Muscle of arm (tissue), 12 donors: ENCODE data around the gene HOXB5. TPM values are rescaled to one million over a fixed set of nuclear protein-coding genes. Genes with fewer than 3 reads are reported as not detected.

ENCODE experiments used
- DNase-seq: peaks from one replicate; pipeline ENCODE4 v3.0.0-alpha.2; 2013
- polyA plus RNA-seq, 12 donors: library from polyadenylated mRNA; unstranded; fragments of 120-200 nt; gene quantifications; one replicate each; pipeline ENCODE4 v1.2.1, GENCODE V29; 2013; ENCODE audit not compliant: insufficient read length in 12 of 12

The HOXB5 gene
- polyA plus RNA-seq, 12 donors = 0.54 to 17.5 (median 0.93) TPM; not detected in 1

DNA sequence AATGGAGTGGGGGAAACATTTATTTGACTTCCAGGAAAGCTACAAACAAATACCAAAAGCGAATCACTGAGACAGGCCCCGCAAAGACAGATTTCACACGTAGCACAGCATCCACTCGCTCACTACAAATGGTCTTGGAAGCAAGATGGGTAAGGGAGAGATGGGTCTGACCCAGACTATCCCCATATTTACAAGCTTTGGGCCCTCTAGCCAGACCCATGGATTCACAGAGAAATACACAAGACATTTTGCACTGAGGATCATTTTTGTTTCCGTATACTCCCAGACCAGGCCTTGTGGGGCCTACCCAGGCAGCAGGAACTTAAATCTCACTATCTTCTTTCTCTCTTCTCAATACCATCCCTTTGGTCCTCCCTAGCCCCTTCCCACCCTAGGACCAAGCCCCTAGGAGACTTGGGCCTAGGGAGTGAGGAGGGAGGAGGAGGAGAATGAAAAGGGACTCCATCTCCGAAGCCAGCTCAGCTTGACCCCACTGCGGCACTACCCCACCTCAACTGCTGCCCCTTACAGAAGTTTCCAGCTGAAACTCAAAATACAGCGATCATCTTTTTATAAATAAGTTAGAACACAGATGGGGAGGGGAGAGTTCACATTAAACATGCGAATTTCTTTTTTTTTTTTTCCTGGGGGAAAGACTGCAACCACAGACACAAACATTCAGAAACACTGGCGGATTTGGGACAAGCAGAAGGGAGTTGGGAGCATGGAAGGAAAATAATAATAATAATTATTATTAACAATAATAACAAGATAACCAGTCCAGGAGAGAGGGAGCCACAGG is 2.1 kb downstream of the HOXB5 start:
- no peak for DNase-seq

GRCh38 chr17:48590607-48591161 is 2.9 kb downstream of the HOXB5 start:
- no peak for DNase-seq

DNA sequence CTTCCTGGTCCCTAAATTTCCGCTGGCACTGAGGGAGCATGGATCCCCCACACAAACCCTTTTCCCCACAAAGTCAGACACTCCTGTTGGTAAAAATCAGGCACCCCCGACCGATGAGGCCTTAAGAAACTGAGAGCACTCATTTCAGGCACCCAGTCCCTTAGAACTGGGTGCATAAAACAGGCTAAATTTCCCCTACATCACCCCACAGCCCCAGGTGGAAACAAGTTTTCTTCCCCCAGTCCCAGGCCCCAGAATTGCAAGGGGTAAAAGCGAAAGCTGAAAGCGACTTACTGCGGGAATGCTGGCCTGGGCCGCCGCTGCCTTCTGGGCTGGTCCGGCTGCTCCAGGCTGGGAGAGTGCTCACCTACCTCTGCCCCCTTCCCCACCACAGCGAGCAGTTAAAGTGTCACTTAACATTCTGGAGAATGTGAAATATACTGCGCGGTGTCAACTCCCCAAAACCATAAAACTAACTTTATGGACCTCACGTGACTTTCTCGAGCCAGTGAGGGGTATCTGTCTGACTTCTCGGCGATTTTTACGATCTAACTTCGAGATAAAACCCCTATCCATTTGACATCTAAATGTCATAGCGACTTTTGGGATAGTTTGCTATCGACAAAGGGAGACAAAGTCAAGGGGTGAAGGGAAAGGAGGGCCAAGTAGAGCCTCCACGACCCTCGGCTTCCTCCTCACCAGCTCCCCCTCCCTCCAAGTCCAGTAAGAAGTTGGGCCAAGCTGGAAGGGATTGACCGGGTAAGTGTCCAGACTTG is 3.6 kb downstream of the HOXB5 start, which contains the start of gene HOXB3:
HOXB3 (minus strand) TSS at position 411 of the 776 bp plus-strand sequence. CDS start 37,767 bp downstream, outside the sequence.
- no peak for DNase-seq

GRCh38 chr17:48589060-48589830 is 4.3 kb downstream of the HOXB5 start:
- no peak for DNase-seq

DNA sequence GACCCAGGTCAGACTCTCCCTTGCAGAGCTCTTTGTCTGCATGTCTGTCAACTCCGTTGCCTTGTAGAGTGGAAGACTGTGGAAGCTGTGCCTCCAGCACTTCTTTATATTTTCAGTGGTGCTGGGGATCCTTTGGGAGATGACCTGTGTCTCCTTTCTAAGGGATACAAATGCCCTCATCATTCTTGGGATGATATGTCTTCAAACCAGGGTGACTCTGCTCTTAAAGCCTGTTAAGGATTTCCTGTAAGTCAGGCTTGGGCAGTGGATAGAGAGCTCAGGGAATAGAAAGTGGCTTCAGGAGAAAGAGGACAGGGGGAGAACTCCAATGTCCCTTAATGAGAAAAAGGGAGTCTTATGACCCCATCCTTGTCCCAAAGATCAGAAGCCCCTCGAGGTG is 5.1 kb downstream of the HOXB5 start:
- no peak for DNase-seq

DNA sequence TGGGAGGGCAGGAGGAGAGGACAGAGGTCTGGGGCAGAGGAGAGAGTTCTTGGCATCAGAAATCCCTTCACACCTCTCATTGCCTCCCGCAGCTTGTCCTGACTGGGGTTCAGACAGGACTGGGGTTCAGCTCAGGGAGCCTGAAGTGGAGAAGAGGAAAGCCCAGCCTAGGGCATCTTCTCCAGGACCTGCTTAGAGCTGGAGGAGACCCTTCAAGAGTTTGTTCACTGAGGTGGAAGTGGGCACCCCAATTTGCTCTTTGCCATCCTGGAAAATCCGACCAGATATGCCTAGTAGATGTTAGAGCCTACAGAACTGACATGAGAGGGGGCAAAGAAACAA is 5.5 kb downstream of the HOXB5 start:
- no peak for DNase-seq

DNA sequence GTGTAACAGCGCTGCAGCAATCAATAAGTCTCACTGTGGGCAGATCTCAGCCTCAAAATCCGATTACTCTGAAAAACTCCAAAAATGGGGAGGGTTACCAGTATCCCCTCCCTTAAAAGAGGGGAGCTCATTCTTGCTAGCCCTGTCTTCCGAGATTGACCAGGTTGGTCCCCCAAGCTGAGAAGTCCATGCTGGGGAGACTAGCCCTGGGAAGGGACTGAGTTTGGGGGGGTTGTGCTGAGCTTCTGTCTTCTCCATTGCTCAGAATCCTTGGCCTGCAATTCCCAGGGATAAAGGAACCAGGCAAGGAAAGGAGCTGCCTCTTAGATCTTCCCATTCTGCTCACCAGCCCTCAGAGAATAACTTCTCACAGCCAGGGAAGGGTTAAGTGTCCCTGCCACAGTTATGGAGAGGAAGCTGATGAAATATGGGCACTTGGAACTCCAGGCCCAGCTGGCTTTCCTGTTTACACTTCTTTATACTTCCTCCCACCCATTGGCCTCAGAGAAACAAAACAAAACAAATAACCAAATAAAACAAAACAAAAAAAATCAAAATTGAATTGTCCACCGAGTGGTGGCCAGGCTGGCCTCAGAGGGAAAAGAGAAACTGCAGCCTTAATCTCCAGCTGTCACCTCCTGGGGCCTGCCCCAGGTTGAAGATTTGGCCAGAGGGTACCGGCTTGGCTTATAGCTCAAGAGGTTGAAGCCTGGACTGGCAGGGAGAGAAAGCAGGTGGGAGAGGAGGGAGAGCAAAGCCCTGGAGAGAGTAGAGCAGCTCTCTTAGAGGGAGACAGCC is 6.1 kb downstream of the HOXB5 start:
- no peak for DNase-seq

- no peak for DNase-seq
Measured at GRCh38 chr17:48586355-48587258, 7.0 kb downstream of the HOXB5 start.

- no peak for DNase-seq
Measured at GRCh38 chr17:48584223-48584741, 9.3 kb downstream of the HOXB5 start.

- no peak for DNase-seq
Measured at GRCh38 chr17:48583708-48584222, 9.8 kb downstream of the HOXB5 start.

DNA sequence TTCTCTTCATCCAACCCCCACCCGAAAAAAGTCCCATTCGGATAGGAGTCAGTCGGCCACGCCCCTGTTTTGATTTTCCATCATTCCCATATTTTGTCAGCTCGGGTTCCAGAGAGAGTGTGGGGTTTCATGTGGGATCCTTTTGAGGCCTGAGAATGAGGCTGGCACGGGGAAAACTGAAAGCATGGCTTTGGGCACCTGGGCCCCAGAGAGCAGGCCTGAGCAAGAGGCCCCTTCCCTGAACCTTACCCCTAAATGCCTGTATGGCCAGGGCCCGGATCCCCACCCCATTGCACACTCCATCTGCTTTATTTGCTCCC is 10.9 kb downstream of the HOXB5 start:
- DNase-seq = no peak

- no peak for DNase-seq
Measured at GRCh38 chr17:48579760-48580554, 13.6 kb downstream of the HOXB5 start.

GRCh38 chr17:48579471-48579759 is 14.2 kb downstream of the HOXB5 start:
- no peak for DNase-seq

DNA sequence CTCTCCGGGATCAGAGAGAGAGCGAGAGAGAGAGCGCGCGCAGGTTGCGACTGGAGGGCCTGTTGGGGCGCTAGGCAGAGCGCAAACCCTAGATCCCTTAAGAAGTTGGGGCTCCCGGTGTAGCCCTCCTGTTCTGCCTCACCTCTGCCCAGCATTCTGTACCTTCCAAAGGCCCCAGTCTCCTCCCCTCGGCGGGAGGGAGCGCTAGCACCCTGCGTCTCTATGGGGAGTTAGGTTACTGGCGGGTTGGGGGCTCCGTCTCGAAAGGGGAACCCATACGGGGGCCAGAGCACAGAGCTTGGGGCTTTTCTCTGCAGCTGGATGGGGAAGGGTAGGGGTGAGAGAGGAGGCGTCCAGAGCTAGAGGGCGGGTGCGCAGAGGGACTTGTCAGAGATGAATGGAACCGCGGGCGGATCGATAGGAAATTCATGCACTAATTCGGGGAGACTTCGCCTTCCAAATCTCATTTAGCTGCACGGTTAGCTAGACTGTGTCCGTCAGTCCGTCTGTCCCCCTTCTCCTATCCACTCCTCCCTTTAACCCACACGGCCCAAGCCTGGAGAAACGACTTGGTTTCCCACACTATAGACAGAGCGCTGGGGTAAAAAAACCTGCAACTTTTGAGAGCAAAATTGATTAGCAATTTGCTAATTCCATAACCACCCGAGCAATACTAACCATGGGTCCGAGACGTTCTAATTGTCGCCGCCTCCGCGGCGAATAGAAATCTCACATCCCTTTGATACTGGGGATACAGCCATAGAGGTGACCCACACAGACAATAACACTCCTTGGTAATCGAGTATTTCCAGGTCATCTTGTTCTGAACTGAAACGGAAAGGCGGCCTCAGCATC is 14.7 kb downstream of the HOXB5 start:
- DNase-seq = no peak

- peak; percentile 70 for DNase-seq
Measured at GRCh38 chr17:48577946-48578615, 15.5 kb downstream of the HOXB5 start, which contains the start of gene HOXB4. TSS of gene HOXB4 (minus strand) at chr17:48578350. CDS start at chr17:48578319, 31 bp downstream.

DNA sequence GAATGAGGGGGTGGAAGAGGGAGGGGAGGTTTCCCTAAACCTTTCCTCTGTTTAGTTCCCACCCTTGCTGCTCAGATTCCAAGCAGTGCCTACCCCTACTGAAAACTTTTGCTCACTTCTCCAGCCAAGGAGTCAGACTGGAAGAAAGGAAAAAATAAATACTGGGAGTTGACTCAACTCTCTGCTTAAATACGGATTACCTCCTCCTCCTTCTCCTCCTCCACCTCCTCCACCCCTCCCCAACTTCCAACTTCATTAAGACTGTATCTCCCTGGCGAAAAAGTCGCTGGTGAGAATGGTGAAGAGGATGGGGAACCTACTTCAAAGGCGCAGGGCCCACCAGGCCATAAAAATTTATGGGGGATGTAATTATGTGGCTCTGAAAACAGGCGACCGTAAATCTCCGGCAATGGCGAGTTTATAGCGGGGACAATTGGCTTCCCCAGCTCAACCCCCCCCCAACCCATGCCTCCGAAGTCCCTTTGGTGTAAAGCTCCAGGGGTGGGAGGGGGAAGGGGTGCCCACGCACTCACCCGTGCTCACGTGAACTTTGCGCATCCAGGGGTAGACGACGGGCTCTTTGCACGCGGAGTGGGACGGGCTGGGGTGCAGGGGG is 16.1 kb downstream of the HOXB5 start:
- no peak for DNase-seq
